ENCODE measurements around the gene ATF4. TPM values are rescaled to one million over a fixed set of nuclear protein-coding genes. Genes with fewer than 3 reads are reported as not detected.
A peak's percentile ranks its signal among the peaks of the same experiment; 100 is the strongest.

ATF4 gene
- total and polyA plus RNA-seq, 3 donors from 2014 or later = 192 to 228 (median 227) TPM

- Histone ChIP-seq H3K4me1 (peaks cover 3% of the 10 kb centered on the region), H3K4me3 (no peak overlapping the region), H3K27ac (no peak overlapping the region), H3K36me3 (ENCODE audit: low read depth, missing control alignments) (no peaks in the 10 kb centered on the region), H3K9me3 (no peaks in the 10 kb centered on the region), H3K27me3 (no peaks in the 10 kb centered on the region)
- DNase-seq = peak; percentile 19
- intact Hi-C loops (cut with DNase I; ENCODE audit: low total_unique reads) = no loop called here
- 0 to 6% methylated on average over 3 to 34 of the region's 34 CpGs for WGBS, 2 donors
- TF ChIP-seq POLR2A (IDR thresholded peaks at IDR 0.05) (no peak), CTCF (IDR thresholded peaks at IDR 0.05) (no peak)
Measured at GRCh38 chr22:39558254-39558727, 37.9 kb downstream of the ATF4 start.

- TF ChIP-seq CTCF (IDR thresholded peaks at IDR 0.05) = no peak
- TF ChIP-seq POLR2A (IDR thresholded peaks at IDR 0.05) = no peak
Measured at GRCh38 chr22:39558950-39559349, 38.6 kb downstream of the ATF4 start.

GRCh38 chr22:39559456-39560105 is 39.2 kb downstream of the ATF4 start:
- DNase-seq = peak; percentile 24
- H3K27me3 ChIP-seq = no peaks in the 10 kb centered on the region

More at GRCh38 chr22:39558950-39559349, 38.6 kb downstream of the ATF4 start:
- intact Hi-C loops (cut with DNase I; ENCODE audit: low total_unique reads) = no loop called here
- Histone ChIP-seq H3K4me3 (no peak overlapping the region), H3K27ac (no peak overlapping the region), H3K27me3 (no peaks in the 10 kb centered on the region), H3K36me3 (ENCODE audit: low read depth, missing control alignments) (no peaks in the 10 kb centered on the region), H3K9me3 (no peaks in the 10 kb centered on the region), H3K4me1 (peaks cover 3% of the 10 kb centered on the region)
- 85% methylated on average over 12 to 14 of the region's 14 CpGs for WGBS, 2 donors
- no peak for DNase-seq

GRCh38 chr22:39560127-39560526 is 39.8 kb downstream of the ATF4 start:
- Histone ChIP-seq H3K4me1 (peaks cover 3% of the 10 kb centered on the region), H3K9me3 (no peaks in the 10 kb centered on the region), H3K36me3 (ENCODE audit: low read depth, missing control alignments) (no peaks in the 10 kb centered on the region), H3K4me3 (no peak overlapping the region), H3K27me3 (no peaks in the 10 kb centered on the region), H3K27ac (no peak overlapping the region)
- intact Hi-C loops (cut with DNase I; ENCODE audit: low total_unique reads) = no loop called here
- DNase-seq = no peak
- no peak for TF ChIP-seq CTCF (IDR thresholded peaks at IDR 0.05)
- no peak for TF ChIP-seq POLR2A (IDR thresholded peaks at IDR 0.05)
- WGBS, 2 donors = 65 to 74% methylated on average over 6 of the region's 6 CpGs

More at GRCh38 chr22:39559456-39560105, 39.2 kb downstream of the ATF4 start:
- Histone ChIP-seq H3K27ac (no peak overlapping the region), H3K4me3 (no peak overlapping the region), H3K9me3 (no peaks in the 10 kb centered on the region), H3K36me3 (ENCODE audit: low read depth, missing control alignments) (no peaks in the 10 kb centered on the region), H3K4me1 (peaks cover 3% of the 10 kb centered on the region)
- 73 to 84% methylated on average over 11 of the region's 11 CpGs for WGBS, 2 donors
- TF ChIP-seq CTCF (IDR thresholded peaks at IDR 0.05) (peak in 2 of 3 experiments; percentile 11 to 35), POLR2A (IDR thresholded peaks at IDR 0.05) (no peak)
- intact Hi-C loops (cut with DNase I; ENCODE audit: low total_unique reads) = no loop called here

Measured in testis (tissue), 3 donors.